CD4-positive, alpha-beta T cell treated with Interleukin-21 for 1 hour (primary cell): ENCODE results near the gene SRRM2.

Experiments
- DNase-seq: peaks from one replicate; pipeline ENCODE4 v3.0.0-alpha.2; 2020

SRRM2 gene

DNA sequence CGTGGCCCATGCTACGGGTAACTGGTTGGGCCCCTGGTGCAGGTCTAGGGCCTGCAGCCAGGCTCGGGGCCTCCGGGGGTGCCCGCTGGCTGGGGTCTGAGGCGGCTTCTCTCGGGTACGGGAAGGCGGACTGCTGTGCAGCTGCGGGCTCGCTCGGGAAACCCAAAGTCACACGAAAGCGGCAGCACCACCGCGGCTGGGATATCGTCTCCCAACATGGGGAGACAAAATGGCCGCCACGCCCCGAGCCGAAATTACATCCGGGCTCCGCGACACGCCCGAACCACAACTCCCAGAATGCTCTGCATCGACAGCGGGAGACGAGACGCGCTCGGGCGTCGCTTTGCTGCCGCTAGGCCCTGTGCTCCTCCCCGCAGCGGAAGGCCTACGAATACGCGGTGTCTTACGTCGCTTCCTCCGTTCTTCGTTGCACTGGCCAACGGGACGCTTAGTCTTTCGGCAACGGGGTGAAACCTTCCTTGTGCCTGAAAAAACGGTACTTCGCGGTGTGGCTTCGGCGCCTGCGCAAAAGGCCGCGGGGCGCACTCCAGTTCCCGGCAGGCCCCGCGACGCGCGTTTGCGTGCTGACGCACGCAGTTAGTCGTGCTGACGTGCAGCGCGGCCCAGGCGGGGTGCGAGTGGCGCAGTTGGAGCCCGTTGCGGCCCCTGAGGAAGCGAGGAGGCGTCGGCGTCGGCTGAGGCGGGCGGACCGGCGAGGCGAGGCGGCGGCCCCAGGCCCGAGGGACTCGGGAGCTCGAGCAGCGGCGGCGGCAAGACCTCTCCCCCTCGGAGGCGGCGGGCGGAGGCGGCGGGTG, at the start of gene SRRM2:
Gene SRRM2 (plus strand): TSS at position 604 of the 815 bp plus-strand sequence. CDS start 3,727 bp downstream, outside the sequence.
- DNase-seq = peak; percentile 96

DNA sequence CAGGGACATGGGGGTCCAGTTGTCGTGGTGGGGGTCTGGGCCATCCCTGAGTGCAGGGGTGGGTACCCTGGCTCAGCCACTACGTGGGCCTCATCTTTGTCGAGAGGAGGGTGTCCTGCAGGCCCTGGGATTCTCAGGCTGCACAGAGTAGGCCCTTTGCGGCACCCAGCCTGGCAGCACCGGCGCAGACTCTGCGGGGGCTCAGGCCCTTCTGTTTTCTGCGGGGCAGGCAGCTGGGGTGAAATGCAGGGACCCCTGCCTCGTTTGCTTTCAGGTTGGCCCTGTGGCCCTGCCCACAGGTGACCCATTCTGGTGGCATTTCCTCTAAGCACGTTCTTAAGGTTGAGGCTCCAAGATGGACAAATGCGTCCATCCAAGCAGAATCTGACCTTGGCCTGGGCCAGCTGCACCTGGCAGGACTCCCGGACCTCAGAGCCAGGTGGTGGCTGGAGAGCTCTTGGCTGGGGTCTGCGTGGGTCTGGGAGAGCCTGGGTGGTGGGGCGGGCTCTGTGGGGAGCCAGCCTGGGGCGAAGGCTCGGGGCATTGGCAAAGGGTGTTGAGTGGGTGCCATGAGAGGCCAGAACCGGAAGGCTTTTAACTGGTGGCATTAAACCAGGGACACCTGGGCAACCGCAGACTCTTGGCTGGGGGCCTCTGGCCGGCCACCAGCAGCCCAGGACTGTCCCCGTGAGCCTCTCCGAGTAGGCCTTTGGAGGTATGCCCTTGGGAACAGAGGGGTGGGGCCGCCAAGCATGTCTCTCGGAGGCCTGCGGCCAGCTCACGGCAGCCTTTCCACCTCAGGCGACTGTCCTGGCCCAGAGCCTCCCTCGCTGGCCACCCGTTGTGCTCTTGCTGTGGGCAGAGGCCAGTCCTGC, 49.3 kb upstream of the SRRM2 start:
- no peak for DNase-seq

GRCh38 chr16:2704166-2704982, 48.1 kb upstream of the SRRM2 start:
- DNase-seq = no peak

- no peak for DNase-seq
These were observed 47.5 kb upstream of the SRRM2 start for GRCh38 chr16:2704983-2705275.

DNA sequence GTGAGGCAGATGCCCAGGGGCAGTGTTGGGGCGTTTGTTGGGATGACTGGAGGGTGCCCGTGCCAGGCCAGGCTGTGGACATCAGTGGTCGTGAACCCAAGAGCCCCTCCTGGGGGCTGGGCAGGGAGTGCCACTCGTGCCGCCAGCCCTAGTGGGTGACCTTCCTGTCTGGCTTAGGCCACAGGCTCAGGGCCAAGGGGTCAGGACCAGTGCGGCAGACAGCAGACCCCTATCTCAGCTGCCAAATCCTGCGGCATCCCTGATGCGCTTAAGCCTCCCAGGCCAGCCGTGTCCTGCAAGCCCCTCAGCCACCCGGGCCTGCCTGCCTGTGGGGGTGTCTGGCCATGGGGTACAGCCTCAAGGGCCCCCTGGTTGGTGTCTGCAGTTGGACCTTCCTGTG, 47.1 kb upstream of the SRRM2 start:
- DNase-seq = no peak

GRCh38 chr16:2706085-2706484, 46.4 kb upstream of the SRRM2 start:
- DNase-seq = no peak

GRCh38 chr16:2706611-2707311, 45.7 kb upstream of the SRRM2 start:
- DNase-seq = no peak

DNA sequence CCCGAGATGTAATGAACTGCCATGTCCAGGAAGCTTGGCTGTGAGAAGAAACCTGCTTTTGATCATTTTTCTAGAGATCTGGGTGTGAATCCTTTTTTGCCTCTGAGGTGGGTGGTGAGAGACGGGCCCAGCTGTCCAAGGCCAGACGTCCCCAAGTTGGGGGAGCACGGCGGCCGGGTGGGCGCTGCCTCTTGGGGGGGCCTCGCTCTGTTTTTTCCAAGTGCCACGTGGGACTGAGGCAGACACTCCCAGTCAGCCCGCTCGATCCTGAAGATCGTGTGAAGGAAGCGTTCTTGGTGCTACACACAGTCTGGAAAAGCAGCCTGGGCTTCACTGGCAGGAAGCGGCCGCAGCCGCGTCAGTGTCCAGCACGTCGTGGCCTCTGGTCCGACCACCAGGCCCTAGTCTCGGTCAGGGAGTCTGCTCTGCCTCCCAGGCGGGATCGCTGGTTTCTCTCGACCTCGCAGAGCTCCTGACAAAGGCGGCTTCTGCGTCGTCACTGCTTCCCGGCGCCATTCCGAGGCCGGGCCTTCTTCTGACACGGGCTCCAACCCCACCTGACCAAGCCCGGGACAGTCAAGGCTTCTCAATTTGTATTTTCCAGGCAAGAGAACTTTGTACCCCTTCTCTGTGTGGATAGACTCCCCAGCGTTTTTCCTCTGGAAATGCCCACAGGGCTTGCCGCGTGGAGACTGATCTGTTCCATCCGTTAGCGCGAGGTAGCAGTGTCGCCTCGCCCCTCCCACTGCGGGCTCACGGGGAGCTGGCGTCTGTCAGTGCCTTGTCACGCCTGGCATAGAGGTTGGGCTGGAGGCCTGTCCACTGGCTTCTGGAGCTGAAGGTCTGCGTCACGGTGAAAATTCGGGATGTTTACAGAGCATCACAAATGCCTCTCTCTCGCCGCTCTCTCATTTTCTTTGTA, 44.8 kb upstream of the SRRM2 start:
- no peak for DNase-seq

- no peak for DNase-seq
These were observed 44.2 kb upstream of the SRRM2 start for GRCh38 chr16:2708290-2708639.

- DNase-seq = no peak
These were observed 43.4 kb upstream of the SRRM2 start for GRCh38 chr16:2708955-2709587.

DNA sequence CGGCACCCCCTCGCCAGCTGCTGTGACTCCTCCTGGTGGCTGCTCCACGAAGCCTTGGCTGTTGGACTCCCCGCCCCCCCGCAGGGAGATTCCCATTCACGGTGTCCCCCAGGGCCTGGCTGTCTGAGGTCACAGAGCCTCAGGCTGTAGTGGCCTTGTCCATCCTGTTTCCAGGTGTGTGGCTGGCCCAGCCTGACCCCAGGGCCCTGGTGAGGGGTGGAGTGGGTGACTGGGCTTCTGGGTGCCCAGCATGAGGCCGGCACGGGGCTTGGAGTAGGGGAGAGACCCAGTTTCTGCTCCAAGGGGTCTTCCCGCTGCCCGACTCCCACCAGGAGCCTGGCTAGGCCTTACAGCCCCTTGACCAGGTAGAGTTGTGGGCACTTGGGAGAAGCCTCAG, 42.9 kb upstream of the SRRM2 start:
- DNase-seq = no peak

DNA sequence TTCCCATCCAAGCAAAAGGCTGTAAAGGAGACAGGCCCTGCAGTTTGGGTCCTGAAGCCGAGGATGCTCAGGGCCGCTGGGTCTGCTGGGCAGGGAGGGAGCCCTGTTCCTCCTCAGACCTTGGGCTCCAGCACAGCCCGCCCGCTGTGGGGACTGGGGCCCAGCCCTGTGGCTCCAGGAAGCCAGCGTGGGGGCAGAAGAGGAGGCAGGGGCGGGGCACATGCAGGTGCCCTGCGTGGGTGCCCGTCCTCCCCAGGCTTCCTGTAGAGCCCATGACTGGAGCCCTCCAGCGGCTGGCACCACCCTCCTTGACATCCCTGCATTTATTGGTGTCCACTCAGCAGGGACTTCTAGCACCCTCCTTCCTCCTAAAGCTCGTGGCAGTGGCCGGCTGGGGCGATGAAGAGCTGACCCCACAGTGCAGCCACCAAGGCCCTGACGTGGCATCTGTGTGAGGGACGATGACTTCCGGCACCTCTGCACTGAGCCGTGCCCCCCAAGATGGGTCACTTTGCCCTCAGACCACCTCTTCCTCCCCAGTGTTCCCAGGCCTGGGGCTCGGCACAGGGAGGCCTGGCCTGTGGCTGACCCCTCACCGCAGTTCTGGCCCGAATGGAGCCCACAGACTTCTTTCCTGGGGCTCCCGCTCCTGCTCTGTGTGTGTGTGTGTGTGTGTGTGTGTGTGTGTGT, 42.3 kb upstream of the SRRM2 start:
- no peak for DNase-seq

DNA sequence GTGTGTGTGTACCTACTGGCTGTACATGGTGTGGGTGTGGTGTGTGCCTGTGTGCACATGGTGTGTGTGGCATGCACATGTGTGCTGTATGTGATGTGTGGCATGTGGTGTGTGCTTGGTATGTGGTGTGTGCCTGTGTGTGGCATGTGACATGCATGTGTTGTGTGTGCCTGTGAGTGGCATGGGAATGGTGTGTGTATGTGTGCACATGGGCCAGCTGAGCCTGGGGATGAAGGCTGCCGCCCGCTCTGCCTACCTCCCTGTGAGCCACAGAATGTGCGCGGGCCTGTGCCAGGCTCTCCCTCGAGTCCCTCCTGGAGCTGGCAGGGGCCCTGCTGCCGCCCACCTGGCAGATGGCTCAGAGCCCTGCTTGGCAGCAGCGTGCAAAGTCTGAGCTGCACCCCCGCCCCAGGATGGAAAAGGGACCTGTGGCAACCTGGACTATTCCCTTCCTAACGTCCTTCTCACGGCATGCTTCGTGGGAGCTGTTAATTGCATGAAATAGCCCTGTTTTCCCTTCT, 41.7 kb upstream of the SRRM2 start:
- no peak for DNase-seq

- DNase-seq = no peak
These were observed 40.9 kb upstream of the SRRM2 start for GRCh38 chr16:2711370-2712062.

DNA sequence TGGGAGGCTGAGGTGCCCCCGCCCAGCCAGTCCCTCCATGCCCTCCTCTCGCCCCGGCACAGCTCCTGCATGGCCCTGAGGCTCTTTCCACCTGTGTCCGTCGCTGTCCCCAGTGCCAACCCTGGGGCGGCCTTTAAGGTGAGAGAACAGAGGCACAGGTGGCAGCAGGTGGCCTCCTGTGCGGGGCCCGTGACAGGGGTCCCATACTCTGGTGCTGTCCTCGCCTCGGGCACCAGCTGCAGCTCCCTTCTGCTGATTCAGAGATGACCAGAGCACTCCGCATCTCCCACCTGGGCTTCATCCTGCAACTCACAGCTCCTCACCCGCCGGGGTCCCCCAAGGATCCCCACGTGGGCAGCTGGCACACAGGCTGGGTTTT, 40.4 kb upstream of the SRRM2 start:
- DNase-seq = no peak

GRCh38 chr16:2712546-2712945, 39.9 kb upstream of the SRRM2 start:
- DNase-seq = no peak

- DNase-seq = no peak
These were observed 38.9 kb upstream of the SRRM2 start for GRCh38 chr16:2713523-2713922.

DNA sequence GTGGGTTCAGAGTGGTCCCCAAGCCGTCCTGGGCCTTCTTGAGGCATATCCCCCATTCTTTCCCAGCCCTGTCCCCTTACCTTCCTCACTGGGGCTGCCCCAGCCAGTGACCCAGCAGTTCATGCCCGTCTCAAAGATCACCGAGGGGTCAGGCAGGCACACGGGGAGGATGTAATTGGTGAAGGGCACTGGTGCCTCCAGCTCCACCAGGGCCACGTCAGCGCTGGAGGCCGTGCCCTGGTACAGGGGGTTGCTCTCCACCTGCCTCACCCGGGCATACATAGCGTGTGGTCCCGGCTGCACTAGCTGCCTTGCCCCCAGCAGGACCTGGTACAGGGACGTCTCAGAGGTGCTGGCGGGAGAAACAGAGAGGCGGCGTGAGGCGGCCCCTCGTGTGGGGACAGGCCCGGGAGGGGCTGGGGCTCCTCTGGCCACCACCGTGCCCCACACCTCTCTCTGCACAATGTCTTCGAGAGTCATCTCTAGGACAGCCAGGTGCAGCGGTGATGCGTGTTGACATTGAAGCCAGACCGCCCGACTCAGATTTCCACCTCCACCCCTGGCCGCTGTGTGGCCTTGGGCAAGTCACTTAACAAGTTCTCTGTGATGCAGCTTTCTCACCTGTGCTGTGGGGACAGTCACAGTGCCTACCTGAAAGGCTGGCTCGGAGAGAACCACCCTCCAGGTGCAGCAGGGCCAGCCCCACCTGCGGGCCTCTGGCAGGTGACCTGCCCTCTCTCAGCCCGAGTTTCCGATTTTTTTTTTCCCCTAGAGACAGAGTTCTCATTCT, 38.3 kb upstream of the SRRM2 start:
- no peak for DNase-seq

GRCh38 chr16:2715064-2715463, 37.4 kb upstream of the SRRM2 start:
- DNase-seq = no peak
